ENCODE results near the gene CHPF2.
A peak's percentile ranks its signal among the peaks of the same experiment; 100 is the strongest.

CHPF2 gene

GRCh38 chr7:151198945-151199848, 33.1 kb upstream of the CHPF2 start:
- H3K36me3 ChIP-seq (ENCODE audit: insufficient read depth, insufficient read length, low read length): no peaks in the 10 kb centered on the region
- H3K4me3 ChIP-seq (ENCODE audit: insufficient read length, low read depth): no peak overlapping the region
- peak overlapping the region; percentile 64 for H3K9ac ChIP-seq (ENCODE audit: insufficient read length, low read depth)
- no peak for TF ChIP-seq SUZ12 (IDR thresholded peaks at IDR 0.05; ENCODE audit: extremely low read depth, insufficient read depth, insufficient read length)
- no peaks in the 10 kb centered on the region for H3K9me3 ChIP-seq (ENCODE audit: insufficient read depth, low read length)
- peak; percentile 40 for DNase-seq (ENCODE audit: low read depth, low spot score)
- no peaks in the 10 kb centered on the region for H3K27me3 ChIP-seq (ENCODE audit: insufficient read depth, insufficient read length)
- H3K4me1 ChIP-seq (ENCODE audit: insufficient read depth, insufficient read length): peaks cover 6% of the 10 kb centered on the region

- Histone ChIP-seq H3K36me3 (ENCODE audit: insufficient read depth, insufficient read length, low read length) (no peaks in the 10 kb centered on the region), H3K4me1 (ENCODE audit: insufficient read depth, insufficient read length) (peaks cover 6% of the 10 kb centered on the region), H3K9me3 (ENCODE audit: insufficient read depth, low read length) (no peaks in the 10 kb centered on the region), H3K27me3 (ENCODE audit: insufficient read depth, insufficient read length) (no peaks in the 10 kb centered on the region), H3K4me3 (ENCODE audit: insufficient read length, low read depth) (no peak overlapping the region), H3K9ac (ENCODE audit: insufficient read length, low read depth) (no peak overlapping the region)
- no peak for DNase-seq (ENCODE audit: low read depth, low spot score)
- TF ChIP-seq SUZ12 (IDR thresholded peaks at IDR 0.05; ENCODE audit: extremely low read depth, insufficient read depth, insufficient read length) (no peak), YY1 (IDR thresholded peaks at IDR 0.05; ENCODE audit: insufficient read depth, insufficient read length) (no peak), ZNF274 (IDR thresholded peaks at IDR 0.05; ENCODE audit: low read depth, low read length) (no peak)
Measured at GRCh38 chr7:151201344-151201743, 30.9 kb upstream of the CHPF2 start.

- Histone ChIP-seq H3K27me3 (ENCODE audit: insufficient read depth, insufficient read length) (no peaks in the 10 kb centered on the region), H3K4me1 (ENCODE audit: insufficient read depth, insufficient read length) (peaks cover 6% of the 10 kb centered on the region)
- TF ChIP-seq ZNF274 (IDR thresholded peaks at IDR 0.05; ENCODE audit: low read depth, low read length): no peak
- TF ChIP-seq YY1 (IDR thresholded peaks at IDR 0.05; ENCODE audit: insufficient read depth, insufficient read length): no peak
- TF ChIP-seq SUZ12 (IDR thresholded peaks at IDR 0.05; ENCODE audit: extremely low read depth, insufficient read depth, insufficient read length): no peak
Measured at GRCh38 chr7:151201751-151202150, 30.5 kb upstream of the CHPF2 start.

GRCh38 chr7:151202836-151203235, 29.4 kb upstream of the CHPF2 start:
- no peaks in the 10 kb centered on the region for H3K27me3 ChIP-seq (ENCODE audit: insufficient read depth, insufficient read length)
- peaks cover 6% of the 10 kb centered on the region for H3K4me1 ChIP-seq (ENCODE audit: insufficient read depth, insufficient read length)
- H3K4me3 ChIP-seq (ENCODE audit: insufficient read length, low read depth): no peak overlapping the region
- no peaks in the 10 kb centered on the region for H3K36me3 ChIP-seq (ENCODE audit: insufficient read depth, insufficient read length, low read length)
- no peak for DNase-seq (ENCODE audit: low read depth, low spot score)
- TF ChIP-seq YY1 (IDR thresholded peaks at IDR 0.05; ENCODE audit: insufficient read depth, insufficient read length) (no peak), ZNF274 (IDR thresholded peaks at IDR 0.05; ENCODE audit: low read depth, low read length) (no peak), SUZ12 (IDR thresholded peaks at IDR 0.05; ENCODE audit: extremely low read depth, insufficient read depth, insufficient read length) (no peak)
- H3K9me3 ChIP-seq (ENCODE audit: insufficient read depth, low read length): no peaks in the 10 kb centered on the region
- H3K9ac ChIP-seq (ENCODE audit: insufficient read length, low read depth): no peak overlapping the region

More at GRCh38 chr7:151201751-151202150, 30.5 kb upstream of the CHPF2 start:
- Histone ChIP-seq H3K9me3 (ENCODE audit: insufficient read depth, low read length) (no peaks in the 10 kb centered on the region), H3K36me3 (ENCODE audit: insufficient read depth, insufficient read length, low read length) (no peaks in the 10 kb centered on the region), H3K4me3 (ENCODE audit: insufficient read length, low read depth) (no peak overlapping the region), H3K9ac (ENCODE audit: insufficient read length, low read depth) (no peak overlapping the region)
- no peak for DNase-seq (ENCODE audit: low read depth, low spot score)

- Histone ChIP-seq H3K9me3 (ENCODE audit: insufficient read depth, low read length) (no peaks in the 10 kb centered on the region), H3K36me3 (ENCODE audit: insufficient read depth, insufficient read length, low read length) (no peaks in the 10 kb centered on the region), H3K4me3 (ENCODE audit: insufficient read length, low read depth) (no peak overlapping the region), H3K9ac (ENCODE audit: insufficient read length, low read depth) (no peak overlapping the region), H3K27me3 (ENCODE audit: insufficient read depth, insufficient read length) (no peaks in the 10 kb centered on the region), H3K4me1 (ENCODE audit: insufficient read depth, insufficient read length) (peaks cover 3% of the 10 kb centered on the region)
- no peak for TF ChIP-seq YY1 (IDR thresholded peaks at IDR 0.05; ENCODE audit: insufficient read depth, insufficient read length)
- no peak for TF ChIP-seq ZNF274 (IDR thresholded peaks at IDR 0.05; ENCODE audit: low read depth, low read length)
- no peak for TF ChIP-seq SUZ12 (IDR thresholded peaks at IDR 0.05; ENCODE audit: extremely low read depth, insufficient read depth, insufficient read length)
- no peak for DNase-seq (ENCODE audit: low read depth, low spot score)
Measured at GRCh38 chr7:151204383-151205032, 27.8 kb upstream of the CHPF2 start.

- no peak overlapping the region for H3K4me3 ChIP-seq (ENCODE audit: insufficient read length, low read depth)
- H3K36me3 ChIP-seq (ENCODE audit: insufficient read depth, insufficient read length, low read length): no peaks in the 10 kb centered on the region
- DNase-seq (ENCODE audit: low read depth, low spot score): no peak
- no peaks in the 10 kb centered on the region for H3K27me3 ChIP-seq (ENCODE audit: insufficient read depth, insufficient read length)
- H3K9me3 ChIP-seq (ENCODE audit: insufficient read depth, low read length): no peaks in the 10 kb centered on the region
- no peak overlapping the region for H3K9ac ChIP-seq (ENCODE audit: insufficient read length, low read depth)
- TF ChIP-seq SUZ12 (IDR thresholded peaks at IDR 0.05; ENCODE audit: extremely low read depth, insufficient read depth, insufficient read length) (no peak), ZNF274 (IDR thresholded peaks at IDR 0.05; ENCODE audit: low read depth, low read length) (no peak), YY1 (IDR thresholded peaks at IDR 0.05; ENCODE audit: insufficient read depth, insufficient read length) (no peak)
- no peaks in the 10 kb centered on the region for H3K4me1 ChIP-seq (ENCODE audit: insufficient read depth, insufficient read length)
Measured at GRCh38 chr7:151205730-151206129, 26.6 kb upstream of the CHPF2 start.

GRCh38 chr7:151206914-151207313, 25.4 kb upstream of the CHPF2 start:
- H3K4me3 ChIP-seq (ENCODE audit: insufficient read length, low read depth): no peak overlapping the region
- H3K27me3 ChIP-seq (ENCODE audit: insufficient read depth, insufficient read length): no peaks in the 10 kb centered on the region

More at GRCh38 chr7:151206914-151207313, 25.4 kb upstream of the CHPF2 start:
- peaks cover 7% of the 10 kb centered on the region for H3K36me3 ChIP-seq (ENCODE audit: insufficient read depth, insufficient read length, low read length)
- no peak for DNase-seq (ENCODE audit: low read depth, low spot score)
- H3K9ac ChIP-seq (ENCODE audit: insufficient read length, low read depth): no peak overlapping the region
- no peaks in the 10 kb centered on the region for H3K9me3 ChIP-seq (ENCODE audit: insufficient read depth, low read length)
- H3K4me1 ChIP-seq (ENCODE audit: insufficient read depth, insufficient read length): no peaks in the 10 kb centered on the region
- TF ChIP-seq ZNF274 (IDR thresholded peaks at IDR 0.05; ENCODE audit: low read depth, low read length): no peak
- TF ChIP-seq YY1 (IDR thresholded peaks at IDR 0.05; ENCODE audit: insufficient read depth, insufficient read length): no peak
- TF ChIP-seq SUZ12 (IDR thresholded peaks at IDR 0.05; ENCODE audit: extremely low read depth, insufficient read depth, insufficient read length): no peak
